SK-N-SH (cell line): ENCODE results near the gene NPEPL1. TPM values are rescaled to one million over a fixed set of nuclear protein-coding genes. Genes with fewer than 3 reads are reported as not detected.

Source experiments
- CTCF ChIA-PET: fragments of 300-600, 350-600 bp; formaldehyde crosslinking; extraction: SDS; loops from one replicate; lab custom pipeline; 2021; lab: Yijun Ruan, JAX
- POLR2A ChIA-PET: fragments of 350-600 bp; sonication (Branson Sonifier 250); formaldehyde crosslinking; extraction: SDS; loops from one replicate; lab custom pipeline; 2020; ENCODE audit warnings: antibody characterized with exemption, inconsistent platforms; lab: Yijun Ruan, JAX
- DNase-seq: peaks from one replicate; pipeline ENCODE4 v3.0.0; 2012
- H2AFZ ChIP-seq: fragments of 200-600 bp; sonication (generic); 2 replicates; pipeline ENCODE4 v1.8.1; 2016; ENCODE audit warnings: antibody characterized with exemption, mild to moderate bottlenecking, low read depth
- H3F3A ChIP-seq: fragments of 200-600 bp; sonication (generic); replicated peaks from 2 replicates; pipeline ENCODE3; 2016; ENCODE audit warnings: antibody characterized with exemption, mild to moderate bottlenecking; ENCODE audit not compliant: insufficient read depth
- H3K27ac ChIP-seq, 2 experiments: fragments of 200-500 bp in 1 of 2; fragments of 200-600 bp in 1 of 2; sonication (Bioruptor generic) in 1 of 2; sonication (generic), shearing (Covaris generic) in 1 of 2; 2 replicates each; pipeline versions ENCODE4 v1.5.1 to v1.6.1; 2014 to 2016; ENCODE audit warnings: low read depth in 2 of 2, inconsistent platforms in 1 of 2, low read length in 1 of 2, mild to moderate bottlenecking in 1 of 2, mixed read lengths in 1 of 2
- H3K27me3 ChIP-seq: fragments of 200-600 bp; sonication (generic), shearing (Covaris generic); 2 replicates; pipeline ENCODE4 v1.6.1; 2016; ENCODE audit warnings: mixed run types; ENCODE audit not compliant: insufficient read depth
- H3K36me3 ChIP-seq, 2 experiments: fragments of 200-500 bp in 1 of 2; fragments of 200-600 bp in 1 of 2; sonication (Bioruptor generic) in 1 of 2; sonication (generic) in 1 of 2; replicated peaks in 1 of 2; 2 replicates each; pipeline versions ENCODE3 to v1.5.1; 2014 to 2016; ENCODE audit warnings: low read length in 1 of 2, mild to moderate bottlenecking in 1 of 2; ENCODE audit not compliant: insufficient read depth in 2 of 2, control insufficient read depth in 1 of 2
- H3K4me1 ChIP-seq, 2 experiments: fragments of 200-500 bp in 1 of 2; fragments of 200-600 bp in 1 of 2; sonication (Bioruptor generic) in 1 of 2; sonication (generic), shearing (Covaris generic) in 1 of 2; 2 replicates each; pipeline versions ENCODE4 v1.5.1 to v1.6.1; 2014 to 2016; ENCODE audit warnings: low read depth in 1 of 2, low read length in 1 of 2, mixed run types in 1 of 2; ENCODE audit not compliant: insufficient read depth in 2 of 2, control insufficient read depth in 1 of 2
- H3K4me2 ChIP-seq: fragments of 200-600 bp; sonication (generic), shearing (Covaris generic); 2 replicates; pipeline ENCODE4 v1.6.1; 2017; ENCODE audit warnings: mixed run types
- H3K4me3 ChIP-seq, 2 experiments: fragments of 200-500 bp in 1 of 2; fragments of 200-600 bp in 1 of 2; sonication (Bioruptor generic) in 1 of 2; sonication (generic), shearing (Covaris generic) in 1 of 2; 2 replicates each; pipeline versions ENCODE4 v1.5.1 to v1.8.1; 2014 to 2016; ENCODE audit warnings: low read depth in 2 of 2, inconsistent platforms in 1 of 2, low read length in 1 of 2, mild to moderate bottlenecking in 1 of 2, mixed read lengths in 1 of 2, moderate library complexity in 1 of 2
- H3K79me2 ChIP-seq: fragments of 200-600 bp; sonication (generic); 2 replicates; pipeline ENCODE4 v1.8.1; 2017; ENCODE audit warnings: mild to moderate bottlenecking; ENCODE audit not compliant: insufficient read depth
- H3K9ac ChIP-seq: fragments of 200-600 bp; sonication (generic); 2 replicates; pipeline ENCODE4 v1.6.1; 2017; ENCODE audit warnings: mixed run types
- H3K9me2 ChIP-seq: fragments of 200-600 bp; sonication (generic); 2 replicates; pipeline ENCODE4 v1.6.1; 2017; ENCODE audit warnings: mixed run types
- H3K9me3 ChIP-seq: fragments of 200-600 bp; sonication (generic); 2 replicates; pipeline ENCODE4 v1.6.1; 2017; ENCODE audit warnings: mixed run types, mild to moderate bottlenecking, moderate library complexity
- H4K20me1 ChIP-seq: fragments of 200-600 bp; sonication (generic); 2 replicates; pipeline ENCODE4 v1.6.1; 2017; ENCODE audit warnings: mild to moderate bottlenecking, mixed run types; ENCODE audit not compliant: insufficient read depth
- CHD2 ChIP-seq: fragments of 150-350 bp; IDR thresholded peaks from 2 replicates; pipeline ENCODE4 v1.6.1; 2018; ENCODE audit warnings: low read length; ENCODE audit not compliant: partially characterized antibody
- EZH2phosphoT487 ChIP-seq: fragments of 200-600 bp; sonication (generic); IDR thresholded peaks from 2 replicates; pipeline ENCODE4 v1.6.1; 2017; ENCODE audit warnings: low read depth, mixed run types, mild to moderate bottlenecking, antibody characterized with exemption, moderate library complexity, borderline replicate concordance
- FOSL2 ChIP-seq: IDR thresholded peaks from 2 replicates; pipeline ENCODE4 v1.4.0; 2012; ENCODE audit warnings: low read depth, mild to moderate bottlenecking, moderate library complexity, borderline replicate concordance
- FOXJ3 ChIP-seq: sonication (generic); formaldehyde crosslinking; IDR thresholded peaks from 2 replicates; pipeline ENCODE4 v1.5.1; 2020; ENCODE audit warnings: mild to moderate bottlenecking, missing genetic modification reagents
- FOXM1 ChIP-seq: IDR thresholded peaks from 2 replicates; pipeline ENCODE4 v1.4.0; 2012; ENCODE audit warnings: low read depth, mild to moderate bottlenecking
- GABPA ChIP-seq: IDR thresholded peaks from 2 replicates; pipeline ENCODE4 v1.4.0; 2012; ENCODE audit warnings: low read depth, mild to moderate bottlenecking
- JUND ChIP-seq: IDR thresholded peaks from 2 replicates; pipeline ENCODE4 v1.4.0; 2012
- MAX ChIP-seq: IDR thresholded peaks from 2 replicates; pipeline ENCODE4 v1.4.0; 2012; ENCODE audit warnings: low read depth
- MXI1 ChIP-seq: IDR thresholded peaks from 2 replicates; pipeline ENCODE4 v1.6.1; 2012; ENCODE audit warnings: mild to moderate bottlenecking, low read depth, low read length, improper control_type of control experiment
- NFIC ChIP-seq: IDR thresholded peaks from 2 replicates; pipeline ENCODE4 v1.4.0; 2012; ENCODE audit warnings: borderline replicate concordance
- NRF1 ChIP-seq: IDR thresholded peaks from 2 replicates; pipeline ENCODE4 v1.6.1; 2012; ENCODE audit warnings: low read depth, mild to moderate bottlenecking, low read length
- PBX3 ChIP-seq: IDR thresholded peaks from 2 replicates; pipeline ENCODE4; 2012
- RAD21 ChIP-seq: IDR thresholded peaks from 2 replicates; pipeline ENCODE4 v1.6.1; 2012; ENCODE audit warnings: mild to moderate bottlenecking, low read length
- RCOR1 ChIP-seq: fragments of 150-350 bp; IDR thresholded peaks from 2 replicates; pipeline ENCODE4 v1.6.1; 2017; ENCODE audit warnings: antibody characterized with exemption, low read length
- RFX5 ChIP-seq: IDR thresholded peaks from 2 replicates; pipeline ENCODE4 v1.6.1; 2012; ENCODE audit warnings: mild to moderate bottlenecking, improper control_type of control experiment, low read length
- RXRA ChIP-seq: IDR thresholded peaks from 2 replicates; pipeline ENCODE4 v1.4.0; 2012; ENCODE audit warnings: low read depth, mild to moderate bottlenecking, borderline replicate concordance
- SIN3A ChIP-seq: IDR thresholded peaks from 2 replicates; pipeline ENCODE4 v1.6.1; 2012; ENCODE audit warnings: low read depth, mild to moderate bottlenecking, low read length, moderate library complexity, borderline replicate concordance
- SMC3 ChIP-seq: IDR thresholded peaks from 2 replicates; pipeline ENCODE4 v1.6.1; 2012; ENCODE audit warnings: low read depth, low read length, improper control_type of control experiment
- USF2 ChIP-seq: fragments of 150-350 bp; IDR thresholded peaks from 2 replicates; pipeline ENCODE4 v1.6.1; 2017; ENCODE audit warnings: antibody characterized with exemption, low read length, low read depth, borderline replicate concordance
- YY1 ChIP-seq: IDR thresholded peaks from 2 replicates; pipeline ENCODE4 v1.4.0; 2012; ENCODE audit warnings: low read depth, mild to moderate bottlenecking
- ZBTB33 ChIP-seq: IDR thresholded peaks from 2 replicates; pipeline ENCODE4 v1.4.0; 2012; ENCODE audit warnings: low read depth, borderline replicate concordance
- WGBS: methylation state at CpG from one replicate; pipeline ENCODE4 v1.1.6; 2017; ENCODE audit warnings: low lambda C conversion rate; 5-methylcytosine and 5-hydroxymethylcytosine counted together
- polyA plus RNA-seq, 3 experiments: library from polyadenylated mRNA; depleted of rRNA; stranded (reverse); fragments of >200 nt; gene quantifications; 2 replicates each; pipeline ENCODE4 v1.2.3, GENCODE V29; 2012

The NPEPL1 gene
- polyA plus RNA-seq, 1 of the 3 experiments (the other 2 are of a cell fraction): 2.8 TPM

GRCh38 chr20:58720890-58721289 lies 28.3 kb downstream of the NPEPL1 start (continued):
- TF ChIP-seq MAX: no peak
- TF ChIP-seq RXRA: no peak

- H3K4me2 ChIP-seq: no peak overlapping the region
- H3K27me3 ChIP-seq: peaks cover 10% of the 10 kb centered on the region; the same call in 1 of the 2 replicates
- H3K9ac ChIP-seq: no peak overlapping the region
- H3K27ac ChIP-seq: no peak overlapping the region
- H3K36me3 ChIP-seq: no peaks in the 10 kb centered on the region
- no peaks in the 10 kb centered on the region for H3F3A ChIP-seq
- H3K4me3 ChIP-seq: no peak overlapping the region
- no peaks in the 10 kb centered on the region for H3K9me2 ChIP-seq
- no peaks in the 10 kb centered on the region for H4K20me1 ChIP-seq
- DNase-seq: no peak
- POLR2A ChIA-PET: no interaction called here
- H2AFZ ChIP-seq: no peak overlapping the region
- WGBS: 66% methylated on average over 22 of the region's 22 CpGs
- no peaks in the 10 kb centered on the region for H3K9me3 ChIP-seq
- no peaks in the 10 kb centered on the region; a peak in 1 of 4 replicates for H3K4me1 ChIP-seq
- H3K79me2 ChIP-seq: no peaks in the 10 kb centered on the region
- CTCF ChIA-PET: interaction anchor here (1.0 kb wide), 1 partner anchor 64 kb away, joined by 3 read pairs; no protein-coding TSS in a partner anchor
- TF ChIP-seq EZH2phosphoT487 (no peak), FOXJ3 (CRISPR knock-in tag) (no peak)
Measured at GRCh38 chr20:58721951-58722778, 29.6 kb downstream of the NPEPL1 start.

GRCh38 chr20:58722877-58723627 lies 30.5 kb downstream of the NPEPL1 start:
- no peaks in the 10 kb centered on the region for H3K9me2 ChIP-seq
- POLR2A ChIA-PET: no interaction called here
- H3K9ac ChIP-seq: no peak overlapping the region
- H3F3A ChIP-seq: no peaks in the 10 kb centered on the region
- 53% methylated on average over 9 of the region's 9 CpGs for WGBS
- H3K27me3 ChIP-seq: peaks cover 10% of the 10 kb centered on the region; the same call in 1 of the 2 replicates
- H3K36me3 ChIP-seq: no peaks in the 10 kb centered on the region
- CTCF ChIA-PET: no interaction called here
- H3K4me2 ChIP-seq: no peak overlapping the region
- H3K27ac ChIP-seq: no peak overlapping the region
- H2AFZ ChIP-seq: no peak overlapping the region
- no peak for DNase-seq
- H3K4me1 ChIP-seq: no peaks in the 10 kb centered on the region
- H3K79me2 ChIP-seq: no peaks in the 10 kb centered on the region
- no peaks in the 10 kb centered on the region for H3K9me3 ChIP-seq
- no peak overlapping the region for H3K4me3 ChIP-seq
- H4K20me1 ChIP-seq: no peaks in the 10 kb centered on the region
- no peak for TF ChIP-seq ZBTB33
- TF ChIP-seq YY1: no peak
- no peak for TF ChIP-seq RCOR1
- no peak for TF ChIP-seq MXI1
- no peak for TF ChIP-seq PBX3
- TF ChIP-seq JUND: no peak
- TF ChIP-seq SIN3A: no peak
- no peak for TF ChIP-seq GABPA
- TF ChIP-seq NRF1: no peak
- TF ChIP-seq RAD21: no peak
- no peak for TF ChIP-seq FOSL2
- TF ChIP-seq NFIC: no peak
- TF ChIP-seq RFX5: no peak
- TF ChIP-seq USF2: no peak
- TF ChIP-seq FOXM1: no peak
- TF ChIP-seq SMC3: no peak
- TF ChIP-seq CHD2: no peak
